Epidermal melanocyte (primary cell): ENCODE data around the gene PDE6G.
A peak's percentile ranks its signal among the peaks of the same experiment; 100 is the strongest.

Experiments
- DNase-seq: peaks from one replicate; pipeline ENCODE4 v3.0.0; 2011; ENCODE audit warnings: low spot score; ENCODE audit not compliant: insufficient read length

The PDE6G gene

GRCh38 chr17:81662002-81662401, 5.7 kb upstream of the PDE6G start:
- no peak for DNase-seq

DNA sequence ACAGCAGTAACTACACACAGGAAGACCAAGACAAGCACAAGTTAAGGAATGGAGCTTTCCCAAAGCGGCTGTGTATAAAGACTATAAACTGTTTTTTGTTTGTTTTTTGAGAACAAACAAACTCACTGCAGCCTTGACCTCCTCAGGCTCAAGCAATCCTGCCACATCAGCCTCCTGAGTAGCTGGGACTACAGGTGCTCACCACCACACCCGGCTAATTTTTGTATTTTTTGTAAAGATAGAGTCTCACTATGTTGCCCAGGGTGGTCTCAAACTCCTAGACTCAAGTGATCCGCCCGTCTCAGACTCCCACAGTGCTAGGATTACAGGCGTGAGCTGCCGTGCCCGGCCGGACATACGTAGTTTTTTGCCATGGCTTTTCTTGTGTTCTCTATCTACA, 4.1 kb upstream of the PDE6G start:
- no peak for DNase-seq

DNA sequence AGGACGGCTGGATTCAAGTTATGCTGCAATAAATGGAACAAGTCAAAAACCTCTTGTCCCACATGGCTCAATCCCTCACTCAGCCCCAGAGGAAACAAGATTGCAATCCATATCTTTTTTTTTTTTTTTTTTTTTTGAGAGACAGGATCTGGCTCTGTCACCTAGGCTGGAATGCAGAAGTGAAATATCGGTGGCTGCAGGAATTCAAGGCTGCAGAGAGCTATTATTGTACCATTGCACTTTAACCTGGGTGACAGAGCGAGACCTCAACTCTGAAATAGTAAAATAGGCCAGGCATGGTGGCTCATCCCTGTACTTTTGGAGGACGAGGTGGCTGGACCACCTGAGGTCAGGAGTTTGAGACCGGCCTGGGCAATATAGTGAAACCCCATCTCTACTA, 2.7 kb upstream of the PDE6G start:
- no peak for DNase-seq

- no peak for DNase-seq
Measured at GRCh38 chr17:81656835-81657234, 493 bp upstream of the PDE6G start.

DNA sequence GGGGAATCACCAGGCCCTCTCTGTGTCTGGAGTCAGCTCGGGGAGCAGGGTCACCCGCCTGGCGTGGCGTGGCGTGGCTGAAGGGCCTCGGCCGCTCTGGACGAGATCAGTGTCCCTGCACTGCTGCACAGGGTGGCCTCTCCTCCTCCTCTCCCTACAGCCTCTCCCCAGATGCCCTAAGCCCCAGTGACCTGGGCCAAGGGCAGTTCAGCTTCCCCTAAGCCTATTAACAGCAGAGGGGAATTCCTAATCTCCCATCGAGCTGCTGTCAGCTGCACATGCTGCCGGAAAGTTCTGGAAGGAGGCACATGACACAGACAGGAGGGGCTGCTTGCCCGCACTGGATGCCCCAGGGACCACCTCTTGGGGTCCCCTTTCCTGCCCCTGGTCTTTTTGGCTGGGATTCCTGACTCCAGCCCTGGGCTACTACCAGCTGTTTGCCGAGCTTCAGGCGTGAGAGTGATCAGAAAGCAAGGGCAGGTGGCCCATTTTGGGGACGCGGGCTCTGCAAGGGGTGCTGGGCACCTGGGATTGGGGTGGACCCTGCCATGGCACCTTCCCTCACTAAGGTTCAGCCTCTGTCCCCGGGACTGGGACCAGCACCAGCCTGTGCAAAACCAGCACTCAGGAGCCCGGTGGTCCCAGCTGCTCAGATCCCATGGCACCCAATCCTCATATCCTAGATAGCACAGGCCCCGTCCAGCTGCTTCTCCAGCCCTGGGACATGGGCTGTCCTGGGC, 794 bp downstream of the PDE6G start:
- DNase-seq = no peak

DNA sequence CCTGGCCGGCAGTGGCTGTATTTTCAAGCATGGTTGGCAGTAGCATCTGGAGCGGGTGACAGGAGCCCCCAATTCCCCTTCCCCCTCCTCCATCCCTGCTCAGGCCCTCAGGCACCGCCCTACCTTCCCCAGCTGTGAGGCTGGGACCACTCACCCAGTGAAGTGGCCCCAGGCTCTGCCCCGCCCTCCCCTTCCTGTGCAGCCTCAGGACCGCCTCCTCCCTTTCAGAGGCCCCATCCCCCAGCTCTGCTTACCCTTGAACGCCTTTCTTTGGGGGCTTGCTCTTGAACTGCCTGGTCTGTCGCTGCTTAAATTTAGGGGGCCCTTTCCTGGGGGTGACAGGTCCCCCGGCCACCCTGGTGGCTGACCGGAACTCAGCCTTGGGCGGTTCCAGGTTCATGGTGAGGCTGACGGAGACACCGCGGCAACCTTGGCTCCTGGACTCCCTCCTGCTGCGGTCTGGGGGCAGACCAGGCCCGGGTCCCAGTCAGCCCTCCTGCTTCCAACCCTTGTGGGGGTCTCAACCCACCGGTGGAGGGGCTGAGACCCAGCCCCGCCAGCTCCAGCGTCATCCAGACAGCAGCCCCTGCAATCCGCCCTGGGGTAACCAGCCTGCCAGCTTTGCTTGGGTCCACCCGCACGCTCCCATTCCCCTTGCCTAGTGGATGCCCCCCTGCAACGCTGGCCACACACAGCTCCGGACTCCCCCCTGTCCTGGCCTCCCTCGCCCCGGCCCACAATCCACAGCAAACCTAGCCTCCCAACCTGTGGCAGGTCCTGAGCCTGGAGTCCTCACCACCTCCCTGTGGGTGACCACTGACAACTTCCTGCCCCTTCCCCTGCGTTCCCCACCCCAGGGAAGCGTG, 3.2 kb downstream of the PDE6G start:
- peak; percentile 21 for DNase-seq

- DNase-seq = peak; percentile 44
Measured at GRCh38 chr17:81651692-81652091, 4.7 kb downstream of the PDE6G start.

DNA sequence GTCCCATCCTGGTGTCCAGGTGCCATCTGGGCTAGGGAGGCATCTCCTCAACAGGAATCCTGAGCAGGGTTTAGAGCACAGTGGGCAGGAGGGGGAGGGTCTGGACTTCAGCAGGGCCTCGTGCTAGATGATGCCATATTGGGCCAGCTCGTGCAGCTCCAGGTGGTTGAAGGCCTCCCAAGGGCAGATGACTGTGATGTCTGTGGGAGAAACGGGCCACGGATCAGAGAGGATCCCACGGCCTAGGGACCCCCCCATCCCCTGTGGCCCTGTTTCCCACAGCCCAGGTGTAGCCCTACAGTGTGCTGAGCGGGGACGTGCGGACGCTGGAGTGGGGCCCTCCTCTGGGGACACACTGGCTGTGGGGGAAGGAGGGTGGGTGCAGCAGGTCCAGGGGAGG, 5.4 kb downstream of the PDE6G start:
- DNase-seq = peak; percentile 15

DNA sequence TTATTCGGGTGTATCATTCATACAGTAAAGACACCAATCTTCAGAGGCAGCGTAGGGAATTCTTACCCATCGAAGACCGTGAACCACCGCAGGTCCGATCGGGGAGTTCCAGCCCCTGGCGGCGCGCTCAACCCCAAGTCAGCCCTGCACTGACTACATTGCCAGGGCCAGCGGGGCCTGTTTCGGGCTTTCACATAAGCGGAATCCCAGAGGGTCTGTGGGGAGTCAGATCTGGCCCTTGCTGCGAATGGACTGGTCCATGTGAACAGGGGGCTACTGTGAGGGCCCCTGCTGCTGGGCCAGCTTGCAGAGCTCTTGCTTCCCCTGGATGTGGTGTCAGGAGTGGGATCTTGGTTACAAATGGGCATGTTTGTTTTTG, 7.6 kb downstream of the PDE6G start:
- peak; percentile 16 for DNase-seq

DNA sequence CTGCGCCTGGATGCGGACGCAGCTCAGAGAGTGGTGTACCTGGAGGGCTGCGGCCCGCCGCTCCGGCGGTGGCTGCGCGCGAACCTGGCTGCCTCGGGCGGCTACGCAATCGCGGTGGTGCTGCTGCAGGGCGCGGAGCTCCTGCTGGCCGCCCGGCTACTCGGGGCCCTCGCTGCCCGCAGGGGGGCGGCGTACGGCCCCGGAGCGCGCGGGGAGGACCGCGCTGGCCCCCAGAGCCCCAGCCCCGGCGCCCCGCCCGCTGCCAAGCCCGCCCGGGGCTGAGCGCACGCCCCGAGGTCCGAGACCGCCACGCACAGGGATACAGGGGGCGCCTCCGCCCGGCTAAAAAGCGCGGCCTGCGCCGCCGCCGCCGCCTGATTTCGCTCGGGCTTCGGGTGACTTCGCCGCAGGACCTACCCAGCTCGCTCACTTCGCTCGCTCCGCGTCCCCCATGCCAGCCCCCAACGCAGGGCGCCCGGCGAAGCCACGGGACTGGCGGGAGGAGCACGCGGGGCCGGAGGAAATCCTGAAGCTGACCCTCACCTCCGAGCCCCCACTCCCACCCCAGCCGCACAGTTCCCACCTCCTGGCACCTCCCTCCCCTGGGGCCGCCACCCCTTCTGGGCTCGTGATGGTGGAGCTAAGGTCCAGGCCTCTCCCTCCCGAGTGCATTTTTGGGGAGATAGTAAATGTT, 8.2 kb downstream of the PDE6G start:
- peak; percentile 3 for DNase-seq

DNA sequence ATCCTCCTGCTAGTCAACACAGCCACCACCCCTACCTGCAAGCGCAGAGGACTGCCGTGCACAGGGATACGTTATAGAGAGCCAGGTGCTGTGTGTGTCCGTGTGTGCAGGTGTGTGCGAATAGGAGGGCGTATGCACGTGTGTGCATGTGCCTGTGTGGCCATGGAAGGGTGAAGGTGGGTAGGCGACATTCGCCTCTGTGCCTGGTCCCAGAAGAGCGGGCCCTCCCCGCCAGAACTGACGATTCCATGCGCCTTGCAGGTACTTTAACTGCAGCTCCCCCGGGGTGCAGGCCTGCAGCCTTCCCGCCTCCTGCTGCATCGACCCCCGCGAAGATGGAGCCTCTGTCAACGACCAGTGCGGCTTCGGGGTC, 8.7 kb downstream of the PDE6G start:
- peak; percentile 5 for DNase-seq

DNA sequence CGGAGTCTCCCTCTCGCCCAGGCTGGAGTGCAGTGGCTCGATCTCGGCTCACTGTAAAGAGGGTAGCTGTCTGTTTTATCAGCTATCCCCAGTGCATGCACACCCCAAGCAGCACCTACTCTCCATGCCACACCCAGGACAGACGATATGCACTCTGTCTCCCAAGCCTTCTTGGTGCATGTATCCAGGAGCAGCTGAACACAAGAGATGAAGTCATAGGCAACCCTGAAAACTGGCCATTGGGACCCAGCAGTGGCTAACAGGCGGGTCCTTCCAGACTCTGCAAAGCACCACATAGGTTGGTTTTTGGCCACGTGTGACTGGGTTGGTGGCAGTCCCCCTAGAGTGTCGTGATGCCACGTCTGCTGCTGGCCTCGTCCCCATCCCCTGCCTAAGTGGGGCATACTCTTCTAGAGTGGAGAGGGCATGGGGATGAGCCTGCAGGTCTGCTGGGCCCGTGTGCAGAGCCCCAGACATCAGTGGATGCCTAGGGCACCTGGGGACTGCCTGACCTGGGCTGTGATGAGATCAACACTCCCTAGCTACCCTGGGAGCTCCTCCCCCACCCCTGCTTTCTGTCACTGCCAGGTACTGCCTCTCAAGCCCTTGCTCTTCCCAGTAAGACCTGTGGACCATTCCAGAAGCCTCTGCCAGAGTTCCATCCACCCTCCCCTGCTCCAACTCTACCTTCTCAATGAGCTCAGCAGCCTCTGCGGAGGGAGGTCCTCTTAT, 9.3 kb downstream of the PDE6G start:
- DNase-seq = peak; percentile 16

DNA sequence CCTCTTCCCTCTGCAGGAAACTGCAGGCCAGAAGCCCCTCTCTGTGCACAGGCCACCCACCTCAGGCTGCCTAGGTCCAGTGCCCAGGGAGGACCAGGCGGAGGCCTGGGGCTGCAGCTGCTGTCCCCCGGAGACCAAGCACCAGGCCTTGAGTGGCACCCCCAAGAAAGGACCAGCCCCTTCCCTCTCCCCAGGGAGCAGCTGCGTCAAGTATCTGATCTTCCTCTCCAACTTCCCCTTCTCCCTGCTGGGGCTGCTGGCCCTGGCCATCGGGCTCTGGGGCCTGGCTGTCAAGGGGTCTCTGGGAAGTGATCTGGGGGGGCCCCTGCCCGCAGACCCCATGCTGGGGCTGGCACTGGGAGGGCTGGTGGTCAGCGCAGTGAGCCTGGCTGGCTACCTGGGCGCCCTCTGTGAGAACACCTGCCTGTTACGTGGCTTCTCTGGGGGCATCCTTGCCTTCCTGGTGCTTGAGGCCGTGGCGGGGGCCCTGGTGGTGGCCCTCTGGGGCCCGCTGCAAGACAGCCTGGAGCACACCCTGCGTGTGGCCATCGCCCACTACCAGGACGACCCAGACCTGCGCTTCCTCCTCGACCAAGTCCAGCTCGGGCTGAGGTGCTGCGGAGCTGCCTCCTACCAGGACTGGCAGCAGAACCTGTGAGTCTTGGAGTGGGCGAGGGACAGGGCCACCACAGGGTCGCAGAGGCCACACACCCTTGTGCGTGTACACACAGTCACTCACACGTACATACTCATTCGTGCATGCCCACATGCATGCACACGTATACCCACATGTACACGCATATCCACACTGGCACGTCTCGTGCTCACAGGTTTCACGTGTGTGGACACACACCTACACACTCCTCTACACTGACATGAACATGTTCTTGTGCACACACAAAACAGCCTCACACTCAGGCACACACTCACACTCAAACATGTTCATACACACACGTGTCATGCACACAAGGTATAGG, 11.1 kb downstream of the PDE6G start:
- DNase-seq = peak; percentile 5

DNA sequence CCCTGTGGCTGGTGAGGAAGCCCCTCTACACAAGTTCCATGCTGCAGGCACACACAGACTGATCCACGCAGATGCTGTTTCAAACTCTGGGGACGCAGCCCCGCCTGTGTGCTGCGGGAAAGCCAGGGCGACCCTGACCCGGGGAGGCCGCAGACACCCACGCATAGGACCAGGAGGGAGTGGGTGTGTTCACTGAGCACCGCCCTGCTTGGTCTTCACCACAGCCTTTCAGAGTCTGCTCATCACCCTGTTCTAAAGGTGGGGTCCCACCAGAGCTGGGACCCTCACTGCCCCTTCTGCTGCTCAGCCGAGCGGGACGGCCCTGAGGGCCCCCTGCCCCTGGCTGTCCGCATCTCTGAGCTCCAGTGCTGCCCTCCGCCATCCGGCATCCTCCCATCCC, 11.8 kb downstream of the PDE6G start:
- DNase-seq = peak; percentile 11

- DNase-seq = peak; percentile 98
Measured at GRCh38 chr17:81641825-81642489, 14.4 kb downstream of the PDE6G start.

GRCh38 chr17:81640011-81640410, 16.3 kb downstream of the PDE6G start:
- no peak for DNase-seq

DNA sequence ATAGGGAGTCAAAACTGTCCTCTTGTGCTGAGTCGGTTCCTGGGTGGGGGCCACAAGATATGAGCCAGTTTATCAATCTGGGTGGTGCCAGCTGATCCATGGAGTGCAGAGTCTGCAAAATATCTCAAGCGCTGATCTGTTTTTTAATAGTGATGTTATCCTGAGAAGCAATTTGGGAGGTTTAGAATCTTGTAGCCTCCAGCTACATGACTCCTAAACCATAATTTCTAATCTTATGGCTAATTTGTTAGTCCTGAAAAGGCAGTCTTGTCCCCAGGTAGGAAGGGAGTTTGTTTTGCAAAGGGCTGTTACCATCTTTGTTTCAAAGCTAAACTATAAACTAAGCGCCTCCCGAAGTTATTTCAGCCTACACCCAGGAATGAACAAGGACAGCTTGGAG, 17.7 kb downstream of the PDE6G start:
- DNase-seq = no peak

DNA sequence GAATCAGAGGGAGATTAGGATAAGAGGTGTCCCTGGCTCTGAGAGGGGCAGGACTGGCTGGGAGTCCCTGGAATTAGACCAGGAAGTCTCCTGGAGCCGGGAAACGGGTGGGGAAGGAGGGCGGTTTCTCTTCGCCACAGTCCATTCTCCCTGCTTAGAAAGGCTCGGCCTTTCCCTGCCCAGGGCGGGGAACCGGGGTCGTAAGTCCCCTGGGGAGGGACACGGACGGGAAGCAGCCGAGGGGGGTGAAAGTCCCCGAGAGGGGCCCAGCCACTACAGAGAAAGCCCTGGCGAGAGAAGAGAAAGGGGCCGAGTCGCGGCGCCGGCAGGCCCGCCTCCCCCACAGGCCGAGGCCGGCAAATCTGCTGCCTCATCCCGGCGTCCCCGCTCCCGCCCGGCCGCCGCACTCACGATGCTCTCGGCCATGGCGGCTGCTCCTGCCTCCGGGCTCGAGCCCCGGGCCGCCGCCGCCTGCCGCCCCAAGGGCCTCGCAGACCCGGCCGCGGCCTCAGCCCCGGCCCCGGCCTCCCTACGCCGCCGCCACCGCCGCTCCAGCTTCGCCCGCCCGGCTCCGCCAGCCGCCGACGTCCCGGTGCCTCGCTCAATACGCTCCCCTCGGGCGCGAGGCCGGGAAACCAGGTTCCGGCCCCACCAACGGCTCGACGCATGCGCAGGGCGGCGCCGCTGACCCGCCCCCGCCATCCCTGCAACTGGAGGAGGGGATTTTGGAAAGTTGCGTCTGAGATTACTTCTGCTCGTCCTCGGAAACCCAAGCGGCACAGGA, 19.6 kb downstream of the PDE6G start, which contains the start of the genes NPLOC4 and TSPAN10:
Gene NPLOC4 (minus strand): TSS at position 608 of the 784 bp plus-strand sequence. CDS start 182 bp downstream, at position 426.
Gene TSPAN10 (plus strand): TSS at position 692 of the 784 bp plus-strand sequence. CDS start 5,217 bp downstream, outside the sequence.
- DNase-seq = peak; percentile 99
